Naive thymus-derived CD8-positive, alpha-beta T cell (primary cell): ENCODE results near the gene IRX4. TPM values are rescaled to one million over a fixed set of nuclear protein-coding genes. Genes with fewer than 3 reads are reported as not detected.

ENCODE experiments used
- ATAC-seq, 2 donors: fragments of 150-1000 bp; cut with Tn5 transposase in 1 of 2; sonication (Bioruptor Pico), chemical (Tn5 transposase) in 1 of 2; 1 replicate in 1 of 2; 2 replicates in 1 of 2; pipeline ENCODE4 v1.10.0; 2021; ENCODE audit warnings: mild to moderate bottlenecking in 2 of 2, moderate library complexity in 2 of 2
- POLR2A ChIA-PET: fragments of 350-600 bp; sonication (Branson Sonifier 250); formaldehyde crosslinking; loops from one replicate; lab custom pipeline; 2021; ENCODE audit warnings: antibody characterized with exemption; lab: Charles Lee
- DNase-seq, 10 donors: peaks; one replicate each; pipeline versions ENCODE4 v3.0.0 to v3.0.0-alpha.2; 2020 to 2022
- H3K27ac Mint-ChIP-seq, 10 donors: one replicate each; pipeline ENCODE4 v1.8.0; 2020 to 2022; ENCODE audit warnings: mild to moderate bottlenecking in 10 of 10, mixed read lengths in 10 of 10, moderate library complexity in 4 of 10, inconsistent platforms in 1 of 10
- H3K27me3 Mint-ChIP-seq, 5 donors: one replicate each; pipeline ENCODE4 v1.8.0; 2021 to 2022; ENCODE audit warnings: mixed read lengths in 5 of 5
- H3K36me3 Mint-ChIP-seq, 3 donors: one replicate each; pipeline ENCODE4 v1.8.0; 2020 to 2022; ENCODE audit warnings: mixed read lengths in 3 of 3, mild to moderate bottlenecking in 2 of 3, inconsistent platforms in 1 of 3
- H3K4me1 Mint-ChIP-seq, 4 donors: one replicate each; pipeline ENCODE4 v1.8.0; 2021 to 2022; ENCODE audit warnings: mixed read lengths in 4 of 4
- H3K4me3 Mint-ChIP-seq, 10 donors: one replicate each; pipeline ENCODE4 v1.8.0; 2020 to 2022; ENCODE audit warnings: mild to moderate bottlenecking in 10 of 10, mixed read lengths in 10 of 10, moderate library complexity in 6 of 10, inconsistent platforms in 1 of 10
- H3K9me3 Mint-ChIP-seq, 9 donors: one replicate each; pipeline ENCODE4 v1.8.0; 2020 to 2022; ENCODE audit warnings: mixed read lengths in 9 of 9, mild to moderate bottlenecking in 3 of 9, inconsistent platforms in 1 of 9, moderate library complexity in 1 of 9
- polyA plus RNA-seq, 3 donors: library from polyadenylated mRNA; unstranded; fragments of 300-500 nt; fragmentation: Illumina TruSeq; gene quantifications; one replicate each; pipeline ENCODE4 v1.2.3, GENCODE V29; 2021
- total RNA-seq, 8 experiments: library from RNA in 2 of 8; stranded (reverse) in 2 of 8; gene quantifications; one replicate each; pipeline ENCODE4 v1.2.3 and lab custom pipeline; 2021 to 2026

The IRX4 gene
- total and polyA plus RNA-seq, 5 experiments from 2014 or later: not detected

DNA sequence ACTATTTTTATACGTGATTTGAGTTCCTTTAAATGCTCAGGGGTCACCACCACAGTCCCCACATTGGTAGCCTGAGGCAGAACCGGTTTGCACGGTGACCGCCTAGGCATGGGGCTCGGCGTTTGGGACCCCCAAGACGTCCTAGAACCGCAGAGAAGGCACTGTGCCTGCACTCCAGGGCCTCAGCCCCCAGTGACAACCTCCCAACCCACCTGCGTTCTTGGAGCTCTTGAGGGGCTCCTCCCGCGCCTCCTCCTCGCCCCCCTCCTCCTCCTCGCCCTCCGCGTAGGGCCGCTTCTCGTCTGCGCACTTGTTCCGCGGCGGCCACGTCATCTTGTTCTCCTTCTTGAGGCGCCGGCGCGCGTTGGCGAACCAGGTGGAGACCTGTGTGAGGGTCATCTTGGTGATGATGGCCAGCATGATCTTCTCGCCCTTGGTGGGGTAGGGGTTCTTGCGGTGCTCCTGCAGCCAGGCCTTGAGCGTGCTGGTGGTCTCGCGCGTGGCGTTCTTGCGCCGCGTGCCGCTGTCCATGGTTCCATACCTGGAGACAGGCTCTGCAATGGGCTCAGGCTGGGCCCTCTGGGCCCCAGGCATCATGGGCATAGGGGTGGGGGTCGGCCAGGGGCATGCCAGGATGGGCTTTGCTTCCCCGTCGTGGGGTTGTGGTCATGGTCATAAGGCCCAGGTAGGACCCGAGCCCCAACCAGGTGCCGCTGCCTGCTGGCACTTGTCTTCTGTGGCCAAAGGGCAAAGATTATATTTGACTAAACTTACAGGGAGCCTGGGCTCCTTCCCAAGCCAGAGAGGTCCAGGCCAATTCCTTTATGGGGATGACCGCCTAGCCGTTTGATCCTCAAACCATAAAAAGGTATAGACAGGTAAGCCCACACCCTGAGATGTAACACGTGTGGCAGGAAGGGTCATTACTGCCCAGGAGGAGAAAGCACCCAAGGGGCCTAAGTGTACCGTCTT, 3.1 kb downstream of the IRX4 start:
- ATAC-seq (no peak), DNase-seq (no peak)
- POLR2A ChIA-PET: no interaction called here
- H3K4me3 Mint-ChIP-seq: peak overlapping the region in 2 of 10 donors; percentile 15 to 21
- H3K9me3 Mint-ChIP-seq: peaks cover 0 to 3% (median 0%) of the 10 kb centered on the region in 9 donors
- H3K27me3 Mint-ChIP-seq: peaks cover 27 to 63% (median 37%) of the 10 kb centered on the region in 5 donors
- peaks cover 5 to 34% (median 24%) of the 10 kb centered on the region in 4 donors for H3K4me1 Mint-ChIP-seq
- H3K27ac Mint-ChIP-seq: peak overlapping the region in 1 of 10 donors; percentile 31
- peaks cover 0 to 2% (median 0%) of the 10 kb centered on the region in 3 donors for H3K36me3 Mint-ChIP-seq

DNA sequence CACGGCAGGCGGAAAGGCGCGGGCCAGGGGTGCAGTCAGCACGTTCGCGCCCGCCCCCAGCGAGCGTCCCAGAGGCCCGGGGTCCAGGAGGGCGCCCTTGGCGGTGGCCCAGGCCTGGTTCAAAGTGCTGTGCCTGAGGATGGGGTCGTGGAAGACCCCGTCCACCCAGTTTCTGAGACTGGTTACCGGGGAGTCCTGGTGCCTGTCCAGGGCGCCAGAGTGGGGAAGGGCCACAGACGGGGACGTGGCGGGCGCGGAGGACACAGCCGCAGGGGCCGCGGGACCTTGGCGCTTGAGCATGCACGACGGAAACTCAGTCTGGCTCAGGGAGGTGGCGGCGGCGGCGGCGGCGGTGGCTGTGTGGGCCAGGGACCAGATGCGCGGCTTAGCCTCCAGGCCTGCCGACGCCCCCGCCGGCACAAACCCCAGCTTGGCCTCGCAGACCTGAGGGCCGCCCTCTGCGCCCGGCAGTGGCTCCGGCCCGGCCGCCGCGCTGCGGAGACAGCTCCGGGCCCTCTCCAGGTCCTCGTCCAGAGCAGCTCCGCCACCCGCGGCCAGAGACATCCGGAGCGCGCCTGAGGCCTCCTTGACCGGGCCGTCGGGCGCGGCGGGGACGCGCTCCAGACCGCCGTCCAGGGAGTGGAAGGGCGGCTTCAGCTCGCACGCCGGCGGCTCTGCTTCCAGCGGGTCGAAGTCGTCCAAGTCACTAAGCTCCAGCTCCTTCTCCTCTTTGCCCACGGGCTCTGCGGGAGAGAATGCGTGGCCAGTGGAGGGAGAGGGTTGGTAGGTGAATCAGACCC, 4.5 kb downstream of the IRX4 start:
- H3K36me3 Mint-ChIP-seq: peaks cover 0 to 2% (median 0%) of the 10 kb centered on the region in 3 donors
- ATAC-seq (no peak), DNase-seq (no peak)
- H3K4me1 Mint-ChIP-seq: peaks cover 5 to 27% (median 19%) of the 10 kb centered on the region in 4 donors
- H3K4me3 Mint-ChIP-seq: no peak overlapping the region
- no peak overlapping the region for H3K27ac Mint-ChIP-seq
- peaks cover 0 to 3% (median 0%) of the 10 kb centered on the region in 9 donors for H3K9me3 Mint-ChIP-seq
- peaks cover 25 to 65% (median 36%) of the 10 kb centered on the region in 5 donors for H3K27me3 Mint-ChIP-seq
- POLR2A ChIA-PET: no interaction called here

DNA sequence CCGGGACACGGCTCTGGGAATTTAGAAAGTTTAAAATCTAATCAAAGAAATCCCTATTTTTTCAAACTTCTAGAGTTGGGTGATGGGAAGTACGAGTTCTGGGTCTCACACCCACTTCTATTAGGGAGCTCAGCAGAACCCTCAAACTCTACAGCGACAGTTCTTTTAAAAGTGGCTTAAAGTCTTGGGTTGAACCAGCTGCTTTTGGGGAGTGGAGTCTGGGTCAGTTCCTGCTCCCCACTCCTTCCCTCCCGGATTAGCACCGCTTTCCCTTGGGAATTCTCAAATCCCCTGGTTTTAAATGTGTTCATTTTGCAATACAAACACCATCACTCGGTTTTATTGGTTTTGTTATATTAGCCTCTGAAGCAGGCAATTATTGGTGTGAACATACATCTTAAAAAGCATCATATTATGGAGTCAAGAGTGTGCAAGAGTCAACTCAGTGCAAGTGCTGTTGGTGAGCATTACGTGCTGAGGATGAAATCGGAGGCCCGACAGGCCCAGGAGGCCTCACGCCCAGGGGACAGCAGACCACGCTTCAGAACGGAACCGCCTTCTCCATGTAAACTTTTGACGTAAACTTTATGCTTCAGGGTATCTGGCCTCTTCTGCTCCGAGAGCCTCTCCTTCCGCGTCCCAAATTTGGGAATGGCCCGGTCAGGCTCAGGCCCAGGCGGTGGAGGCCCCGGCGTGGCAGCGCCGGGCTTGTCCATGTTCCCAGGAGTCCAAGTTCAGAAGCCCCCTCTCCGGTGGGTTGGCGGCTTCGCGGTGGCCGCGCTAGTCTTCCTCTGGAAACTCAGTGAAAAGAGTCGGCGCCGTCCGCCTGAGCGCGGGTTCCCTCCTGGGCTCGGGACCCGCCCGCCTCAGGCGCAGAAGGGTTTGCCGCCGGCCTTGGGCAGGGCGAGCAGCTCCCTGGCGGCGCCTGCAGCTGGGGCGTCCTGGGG, 5.3 kb downstream of the IRX4 start:
- H3K9me3 Mint-ChIP-seq: peaks cover 0 to 3% (median 0%) of the 10 kb centered on the region in 9 donors
- H3K36me3 Mint-ChIP-seq: peaks cover 0 to 2% (median 0%) of the 10 kb centered on the region in 3 donors
- POLR2A ChIA-PET: no interaction called here
- no peak overlapping the region for H3K27ac Mint-ChIP-seq
- peaks cover 30 to 72% (median 42%) of the 10 kb centered on the region in 5 donors for H3K27me3 Mint-ChIP-seq
- DNase-seq (no peak), ATAC-seq (no peak)
- H3K4me1 Mint-ChIP-seq: peaks cover 5 to 27% (median 17%) of the 10 kb centered on the region in 4 donors
- peak overlapping the region in 4 of 10 donors; percentile 6 to 43 (median 42) for H3K4me3 Mint-ChIP-seq

DNA sequence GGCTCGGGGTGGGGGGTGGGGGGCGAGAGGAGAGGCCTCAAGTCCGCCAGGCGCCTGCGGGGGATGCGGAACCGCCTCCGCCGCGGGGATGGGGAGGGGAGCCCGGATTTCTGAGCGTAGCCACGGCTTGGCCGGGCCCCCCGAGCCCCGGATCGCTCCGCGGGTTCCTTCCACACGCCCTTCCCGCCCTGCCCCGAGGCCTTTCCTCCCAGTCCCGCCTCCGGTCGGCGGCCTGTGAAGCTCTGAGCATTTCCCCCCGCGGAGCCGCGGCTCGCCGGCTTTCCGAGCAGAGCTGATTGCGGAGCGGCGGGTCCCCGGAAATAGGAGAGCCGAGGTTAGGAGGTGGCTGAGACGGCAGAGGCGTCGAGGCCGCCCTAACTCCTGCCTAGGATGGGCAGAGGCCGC, 6.1 kb downstream of the IRX4 start:
- peaks cover 0 to 2% (median 0%) of the 10 kb centered on the region in 3 donors for H3K36me3 Mint-ChIP-seq
- peaks cover 30 to 75% (median 42%) of the 10 kb centered on the region in 5 donors for H3K27me3 Mint-ChIP-seq
- POLR2A ChIA-PET: no interaction called here
- no peak for DNase-seq
- no peak for ATAC-seq
- peaks cover 0 to 3% (median 0%) of the 10 kb centered on the region in 9 donors for H3K9me3 Mint-ChIP-seq
- H3K4me3 Mint-ChIP-seq: peak overlapping the region in 3 of 10 donors; percentile 6 to 42 (median 14)
- H3K4me1 Mint-ChIP-seq: peaks cover 5 to 27% (median 17%) of the 10 kb centered on the region in 4 donors
- no peak overlapping the region for H3K27ac Mint-ChIP-seq

DNA sequence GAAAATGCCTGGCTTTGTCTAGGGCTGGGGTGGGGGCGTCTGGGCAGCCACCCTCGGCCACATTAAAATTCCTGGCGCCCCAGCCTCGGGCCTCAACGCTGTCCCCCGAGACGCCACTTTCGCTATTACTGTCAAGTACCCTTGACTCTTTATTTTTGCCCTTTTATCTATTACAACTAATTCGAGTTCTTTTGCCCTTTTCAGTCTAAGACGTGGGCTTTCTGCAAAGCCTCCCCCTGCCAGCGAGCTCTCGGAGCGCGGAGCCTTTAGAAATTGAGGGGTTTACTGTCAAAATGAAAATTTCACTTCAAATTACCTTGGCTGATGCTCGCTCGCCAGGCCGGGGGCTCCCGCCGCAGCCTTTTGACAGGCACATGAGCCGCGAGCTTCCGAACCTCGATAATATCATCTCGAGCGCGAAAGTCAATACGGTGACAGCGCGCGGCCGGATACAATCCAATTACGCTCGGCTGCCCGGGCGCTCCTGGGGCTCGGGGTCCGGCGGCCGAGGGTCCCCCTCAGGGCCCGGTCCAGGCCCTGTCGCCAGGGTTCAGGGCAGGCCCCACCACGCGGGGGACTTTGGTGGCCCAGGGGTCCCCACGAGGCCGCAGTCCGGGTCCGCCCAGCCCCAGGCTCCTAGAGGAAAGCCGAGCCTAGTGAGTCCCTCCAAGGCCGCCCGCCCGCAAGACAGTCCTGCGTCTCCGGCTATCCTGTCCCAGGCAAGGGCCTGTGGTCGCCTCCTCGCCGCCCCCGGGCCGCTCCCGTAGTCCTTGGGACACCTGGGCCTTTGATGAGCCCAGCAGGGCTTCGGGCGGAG, 6.7 kb downstream of the IRX4 start:
- Mint-ChIP-seq H3K27me3 (peaks cover 27 to 69% (median 39%) of the 10 kb centered on the region in 5 donors), H3K27ac (peak overlapping the region in 1 of 10 donors; percentile 91), H3K9me3 (peaks cover 0 to 3% (median 0%) of the 10 kb centered on the region in 9 donors), H3K36me3 (peaks cover 0 to 2% (median 0%) of the 10 kb centered on the region in 3 donors), H3K4me3 (peak overlapping the region in 9 of 10 donors; percentile 40 to 78 (median 64)), H3K4me1 (peaks cover 5 to 23% (median 15%) of the 10 kb centered on the region in 4 donors)
- ATAC-seq (no peak), DNase-seq (no peak)
- POLR2A ChIA-PET: no interaction called here

DNA sequence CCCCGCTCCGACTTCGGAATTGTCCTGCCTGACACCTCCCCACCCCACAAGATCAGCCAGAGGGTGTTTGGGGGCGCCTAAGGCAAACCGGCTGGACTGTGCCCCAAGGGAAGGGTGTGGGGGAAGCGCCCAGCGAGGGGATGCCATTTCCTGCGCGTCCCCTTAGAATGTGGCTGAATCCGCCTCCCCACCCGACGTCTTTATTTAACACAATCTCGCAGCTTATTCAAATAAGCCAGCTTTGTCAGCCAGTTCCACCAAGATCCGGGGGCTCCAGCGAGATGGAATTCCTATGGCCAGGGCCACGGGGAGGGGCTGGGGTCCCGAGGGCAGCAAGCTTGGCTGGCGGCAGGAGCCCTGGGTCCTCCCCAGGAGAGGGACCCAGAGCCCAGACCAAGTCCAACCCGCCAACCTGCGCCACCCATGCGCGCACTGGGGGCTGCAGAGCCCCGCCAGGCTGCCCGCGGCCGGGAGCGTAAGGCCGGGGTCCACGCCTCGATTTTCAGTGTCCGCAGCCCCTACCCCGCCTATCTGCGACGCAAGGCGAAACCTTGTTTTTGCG, 7.4 kb downstream of the IRX4 start:
- Mint-ChIP-seq H3K4me3 (peak overlapping the region in 3 of 10 donors; percentile 8 to 59 (median 52)), H3K27ac (no peak overlapping the region), H3K4me1 (peaks cover 5 to 18% (median 13%) of the 10 kb centered on the region in 4 donors), H3K36me3 (peaks cover 0 to 2% (median 0%) of the 10 kb centered on the region in 3 donors), H3K27me3 (peaks cover 25 to 62% (median 36%) of the 10 kb centered on the region in 5 donors), H3K9me3 (peaks cover 0 to 3% (median 0%) of the 10 kb centered on the region in 9 donors)
- POLR2A ChIA-PET: no interaction called here
- no peak for DNase-seq
- ATAC-seq: no peak

DNA sequence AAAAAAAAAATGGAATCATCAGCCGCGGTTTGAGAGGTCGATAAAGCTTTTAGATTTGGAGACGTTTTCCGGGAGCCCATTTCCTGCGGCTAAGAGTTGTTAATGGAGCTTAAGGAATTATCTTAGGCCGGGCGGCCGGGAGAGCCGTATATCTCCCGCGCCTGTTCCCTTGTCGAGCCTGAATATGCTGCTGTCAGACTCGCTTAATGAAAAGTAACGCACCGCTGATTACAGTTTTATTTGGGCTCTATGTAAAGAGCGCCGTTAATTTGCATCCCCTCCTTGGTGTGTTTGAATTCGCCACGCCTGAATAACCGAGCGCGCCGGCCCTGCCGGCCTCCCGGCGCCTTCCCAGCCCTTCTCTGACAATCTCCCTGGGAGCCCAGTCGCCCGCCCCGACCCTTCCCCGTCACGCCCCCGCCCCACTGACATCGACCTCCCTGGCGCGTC, 7.9 kb downstream of the IRX4 start:
- Mint-ChIP-seq H3K9me3 (peaks cover 0 to 3% (median 0%) of the 10 kb centered on the region in 9 donors), H3K4me3 (no peak overlapping the region)
- ATAC-seq: no peak

DNA sequence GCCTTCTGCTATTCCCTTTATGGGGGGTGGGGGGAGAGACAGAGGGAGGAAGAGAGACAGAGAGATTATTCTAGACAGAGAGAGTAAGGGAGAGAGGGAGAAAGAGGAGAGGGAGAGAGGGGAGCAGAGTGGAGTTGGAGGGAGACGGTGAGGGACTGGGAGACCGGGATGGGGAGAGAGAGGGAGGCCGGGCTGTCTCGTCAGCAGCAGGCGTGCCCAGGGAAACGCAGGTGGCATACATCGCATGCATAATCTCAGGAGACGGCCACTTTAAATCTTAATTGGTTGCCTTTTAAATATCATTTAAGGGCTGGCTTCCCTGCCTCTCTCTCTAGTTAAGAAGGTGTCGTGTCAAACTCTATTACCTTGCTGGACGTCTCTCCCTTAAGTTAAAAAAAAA, 8.4 kb downstream of the IRX4 start:
- H3K36me3 Mint-ChIP-seq: no peaks in the 10 kb centered on the region
- peaks cover 15 to 52% (median 26%) of the 10 kb centered on the region in 5 donors for H3K27me3 Mint-ChIP-seq
- peaks cover 3 to 13% (median 11%) of the 10 kb centered on the region in 4 donors for H3K4me1 Mint-ChIP-seq
- DNase-seq: no peak
- H3K27ac Mint-ChIP-seq: peak overlapping the region in 1 of 10 donors; percentile 87
- H3K4me3 Mint-ChIP-seq: peak overlapping the region in 1 of 10 donors; percentile 13
- no peak for ATAC-seq
- H3K9me3 Mint-ChIP-seq: peaks cover 0 to 3% (median 0%) of the 10 kb centered on the region in 9 donors
- POLR2A ChIA-PET: no interaction called here

More for the DNA sequence above, 7.9 kb downstream of the IRX4 start:
- POLR2A ChIA-PET: no interaction called here
- Mint-ChIP-seq H3K27ac (no peak overlapping the region), H3K4me1 (peaks cover 5 to 16% (median 11%) of the 10 kb centered on the region in 4 donors), H3K36me3 (peaks cover 0 to 2% (median 0%) of the 10 kb centered on the region in 3 donors), H3K27me3 (peaks cover 20 to 56% (median 30%) of the 10 kb centered on the region in 5 donors)
- DNase-seq: no peak

DNA sequence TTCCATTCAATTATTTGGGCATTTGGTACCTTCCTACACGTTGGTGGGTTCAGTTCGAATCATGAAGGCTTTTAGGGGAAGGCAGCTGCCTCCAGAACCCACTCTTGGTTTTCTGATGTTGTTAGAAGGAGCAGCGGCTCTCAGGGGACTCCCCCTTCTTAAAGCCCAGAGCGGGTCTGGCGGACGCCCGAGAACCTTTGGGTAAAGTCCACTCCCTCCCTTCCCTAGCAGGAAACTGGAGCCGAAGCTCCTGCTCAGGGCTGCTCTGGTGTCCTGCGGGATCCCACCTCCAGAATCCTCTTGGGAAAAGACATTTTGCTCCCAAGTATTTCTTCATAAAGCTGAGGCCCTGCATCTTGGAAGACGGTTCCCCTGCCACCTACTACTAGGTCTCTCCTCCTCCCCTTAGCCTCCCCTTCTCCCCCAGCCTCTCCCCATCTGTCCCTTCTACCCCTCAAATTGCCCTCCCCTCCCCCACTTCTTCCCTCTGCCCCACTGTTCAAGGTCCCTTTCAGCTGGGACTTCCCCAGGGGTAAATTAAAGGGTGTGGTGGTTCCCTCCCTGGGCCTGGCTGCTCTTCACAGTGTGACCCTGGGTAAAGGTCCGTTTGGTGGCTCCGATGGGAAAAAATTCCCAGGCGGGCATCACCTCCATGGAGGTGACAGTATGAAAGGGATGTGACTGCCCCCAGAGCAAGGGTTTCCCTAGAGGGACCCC, 9.3 kb downstream of the IRX4 start:
- ATAC-seq (no peak), DNase-seq (no peak)
- peak overlapping the region in 1 of 10 donors; percentile 56 for H3K27ac Mint-ChIP-seq
- POLR2A ChIA-PET: no interaction called here
- peaks cover 0 to 3% (median 0%) of the 10 kb centered on the region in 9 donors for H3K9me3 Mint-ChIP-seq
- peaks cover 15 to 55% (median 29%) of the 10 kb centered on the region in 5 donors for H3K27me3 Mint-ChIP-seq
- H3K36me3 Mint-ChIP-seq: no peaks in the 10 kb centered on the region
- H3K4me1 Mint-ChIP-seq: peaks cover 3 to 13% (median 11%) of the 10 kb centered on the region in 4 donors
- H3K4me3 Mint-ChIP-seq: no peak overlapping the region

DNA sequence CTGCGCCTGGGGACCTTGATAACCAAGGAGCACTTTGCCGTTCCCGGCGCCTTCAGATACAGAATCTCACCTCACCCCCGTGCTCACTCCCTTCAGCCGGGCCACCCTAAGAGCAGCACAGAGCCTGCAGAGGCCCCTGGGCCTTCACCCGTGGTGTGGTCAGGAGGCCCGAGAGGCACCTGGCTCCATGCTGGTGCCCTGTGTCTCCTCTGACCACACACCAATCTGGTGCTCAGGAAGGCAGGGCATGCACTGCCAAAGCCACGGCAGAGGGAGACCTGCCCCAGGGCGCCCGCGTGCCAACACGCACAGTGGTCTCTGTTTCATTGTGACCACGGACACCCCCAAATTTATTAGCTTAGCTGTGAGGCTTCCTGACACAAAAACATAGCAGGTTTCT, 11.3 kb downstream of the IRX4 start:
- Mint-ChIP-seq H3K36me3 (no peaks in the 10 kb centered on the region), H3K27me3 (peaks cover 15 to 70% (median 24%) of the 10 kb centered on the region in 5 donors), H3K9me3 (no peaks in the 10 kb centered on the region), H3K4me3 (no peak overlapping the region), H3K27ac (no peak overlapping the region), H3K4me1 (peaks cover 3 to 12% (median 6%) of the 10 kb centered on the region in 4 donors)
- DNase-seq: no peak
- POLR2A ChIA-PET: no interaction called here
- ATAC-seq: no peak
